ENCODE data around the gene USP17L30. TPM values are rescaled to one million over a fixed set of nuclear protein-coding genes. Genes with fewer than 3 reads are reported as not detected.

Gene USP17L30
- polyA plus RNA-seq, 1 donor from 2014 or later: not detected

GRCh38 chr4:9409793-9410192 lies 46.9 kb downstream of the USP17L30 start:
- H3K4me1 Mint-ChIP-seq: no peaks in the 10 kb centered on the region
- peaks cover 2% of the 10 kb centered on the region for H3K27me3 Mint-ChIP-seq
- H3K27ac Mint-ChIP-seq: no peak overlapping the region
- no peak overlapping the region for H3K4me3 Mint-ChIP-seq
- H3K9me3 Mint-ChIP-seq: peaks cover 2 to 6% (median 4%) of the 10 kb centered on the region in 3 donors
- H3K36me3 Mint-ChIP-seq: no peaks in the 10 kb centered on the region

Other genes with a start within 250 kb of the USP17L30 start
- gene FAM90A26, start 192.7 kb upstream of the USP17L30 start, polyA plus RNA-seq: not detected
- not detected for gene USP17L10, start 152.5 kb upstream of the USP17L30 start, polyA plus RNA-seq
- gene USP17L11, start 147.7 kb upstream of the USP17L30 start, polyA plus RNA-seq: not detected
- not detected for gene USP17L12, start 143.0 kb upstream of the USP17L30 start, polyA plus RNA-seq
- gene USP17L13, start 138.2 kb upstream of the USP17L30 start, polyA plus RNA-seq: not detected
- not detected for gene USP17L15, start 128.7 kb upstream of the USP17L30 start, polyA plus RNA-seq
- gene USP17L17, start 119.2 kb upstream of the USP17L30 start, polyA plus RNA-seq: not detected
- not detected for gene USP17L18, start 114.5 kb upstream of the USP17L30 start, polyA plus RNA-seq
- not detected for gene USP17L19, start 109.8 kb upstream of the USP17L30 start, polyA plus RNA-seq
- gene USP17L20, start 105.0 kb upstream of the USP17L30 start, polyA plus RNA-seq: not detected
- not detected for gene USP17L21, start 100.3 kb upstream of the USP17L30 start, polyA plus RNA-seq
- not detected for gene USP17L22, start 95.5 kb upstream of the USP17L30 start, polyA plus RNA-seq
- not detected for gene USP17L24, start 38.0 kb upstream of the USP17L30 start, polyA plus RNA-seq
- gene USP17L25, start 33.2 kb upstream of the USP17L30 start, polyA plus RNA-seq: not detected
- gene USP17L26, start 28.5 kb upstream of the USP17L30 start, polyA plus RNA-seq: not detected
- not detected for gene USP17L5, start 23.7 kb upstream of the USP17L30 start, polyA plus RNA-seq
- gene USP17L27, start 19.0 kb upstream of the USP17L30 start, polyA plus RNA-seq: not detected
- gene USP17L28, start 14.2 kb upstream of the USP17L30 start, polyA plus RNA-seq: not detected
- gene USP17L29, start 9.5 kb upstream of the USP17L30 start, polyA plus RNA-seq: not detected
- not detected for gene DEFB131A, start 81.3 kb downstream of the USP17L30 start, polyA plus RNA-seq